ENCODE data around the gene ACSM3. TPM values are rescaled to one million over a fixed set of nuclear protein-coding genes. Genes with fewer than 3 reads are reported as not detected.

ACSM3 gene
- total RNA-seq, 4 donors from 2014 or later: 0.20 to 0.49 TPM; not detected in 2

DNA sequence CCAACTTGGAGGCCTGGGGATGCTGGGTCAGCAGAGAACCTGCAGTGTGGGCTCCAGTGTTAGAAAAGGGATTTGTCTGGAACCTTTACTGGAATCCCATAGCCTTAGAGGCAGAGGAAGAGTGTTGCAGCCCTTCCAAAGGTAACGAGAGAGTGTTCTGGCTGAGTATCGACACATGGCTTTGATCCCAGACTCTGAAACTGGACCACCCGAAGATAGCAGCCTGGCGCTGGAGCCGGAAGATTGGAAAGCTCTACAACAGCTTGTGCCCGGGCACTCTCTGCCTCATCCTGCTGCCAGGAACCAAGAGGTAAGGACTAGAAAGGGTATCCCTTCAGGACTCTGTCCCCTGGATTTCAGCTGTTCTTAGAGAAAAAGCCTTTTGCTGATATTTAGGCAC, 82.2 kb downstream of the ACSM3 start:
- in situ Hi-C loops (cut with MboI; ENCODE audit: low sequenced_read_pairs in 4 of 4) (no loop called here), intact Hi-C loops (cut with DNase I; ENCODE audit: low total_unique reads) (no loop called here)
- DNase-seq (no peak), ATAC-seq (no peak)
- no peak overlapping the region for H3K4me3 ChIP-seq
- H3K36me3 ChIP-seq: no peaks in the 10 kb centered on the region
- H3K9me3 ChIP-seq: no peaks in the 10 kb centered on the region
- peaks cover 11 to 19% of the 10 kb centered on the region in 2 donors for H3K4me1 ChIP-seq
- TF ChIP-seq CTCF (IDR thresholded peaks at IDR 0.05 in 4 of 5, conservative IDR thresholded peaks at IDR 0.05 in 1 of 5) (no peak), POLR2A (IDR thresholded peaks at IDR 0.05) (no peak)
- no peak overlapping the region for H3K27ac ChIP-seq
- H3K27me3 ChIP-seq: no peaks in the 10 kb centered on the region

- intact Hi-C loops (cut with DNase I; ENCODE audit: low total_unique reads) (no loop called here), in situ Hi-C loops (cut with MboI; ENCODE audit: low sequenced_read_pairs in 4 of 4) (no loop called here)
- DNase-seq: no peak
Observed at GRCh38 chr16:20846551-20846950, 82.7 kb downstream of the ACSM3 start.

More at GRCh38 chr16:20846551-20846950, 82.7 kb downstream of the ACSM3 start:
- Histone ChIP-seq H3K36me3 (no peaks in the 10 kb centered on the region), H3K27me3 (no peaks in the 10 kb centered on the region), H3K27ac (no peak overlapping the region), H3K4me3 (no peak overlapping the region), H3K9me3 (no peaks in the 10 kb centered on the region), H3K4me1 (peaks cover 16 to 25% of the 10 kb centered on the region in 2 donors)
- ATAC-seq: no peak
- TF ChIP-seq POLR2A (IDR thresholded peaks at IDR 0.05): no peak
- TF ChIP-seq CTCF (IDR thresholded peaks at IDR 0.05 in 4 of 5, conservative IDR thresholded peaks at IDR 0.05 in 1 of 5): no peak

Other genes with a start within 250 kb of the ACSM3 start
- gene ACSM2B, start 187.6 kb upstream of the ACSM3 start, total RNA-seq: under 1 TPM in 2 of 4 donors, not detected in 2; 0.16 to 0.60 TPM
- not detected for gene ACSM1, start 66.3 kb upstream of the ACSM3 start, total RNA-seq
- gene THUMPD1, start 22.2 kb upstream of the ACSM3 start, total RNA-seq: 10 to 100 TPM; 42.0 to 61.7 (median 53.8) TPM
- gene ERI2, start 42.5 kb downstream of the ACSM3 start, total RNA-seq: 10 to 100 TPM in 2 of 4 donors, 1 to 10 TPM in 2; 3.0 to 30.5 (median 9.8) TPM
- gene REXO5, start 42.5 kb downstream of the ACSM3 start, total RNA-seq: 1 to 10 TPM in 2 of 4 donors, under 1 TPM in 2; 0.52 to 3.1 (median 1.6) TPM
- gene DCUN1D3, start 136.3 kb downstream of the ACSM3 start, total RNA-seq: 10 to 100 TPM in 1 of 4 donors, 1 to 10 TPM in 3; 7.6 to 10.5 (median 8.3) TPM
- gene LYRM1, start 136.8 kb downstream of the ACSM3 start, total RNA-seq: 10 to 100 TPM; 36.4 to 74.7 (median 38.8) TPM